ENCODE results near the gene ELF3. TPM values are rescaled to one million over a fixed set of nuclear protein-coding genes. Genes with fewer than 3 reads are reported as not detected.
A peak's percentile ranks its signal among the peaks of the same experiment; 100 is the strongest.

ELF3 gene
- total RNA-seq, 6 donors from 2014 or later = 82.8 to 261 (median 137) TPM

DNA sequence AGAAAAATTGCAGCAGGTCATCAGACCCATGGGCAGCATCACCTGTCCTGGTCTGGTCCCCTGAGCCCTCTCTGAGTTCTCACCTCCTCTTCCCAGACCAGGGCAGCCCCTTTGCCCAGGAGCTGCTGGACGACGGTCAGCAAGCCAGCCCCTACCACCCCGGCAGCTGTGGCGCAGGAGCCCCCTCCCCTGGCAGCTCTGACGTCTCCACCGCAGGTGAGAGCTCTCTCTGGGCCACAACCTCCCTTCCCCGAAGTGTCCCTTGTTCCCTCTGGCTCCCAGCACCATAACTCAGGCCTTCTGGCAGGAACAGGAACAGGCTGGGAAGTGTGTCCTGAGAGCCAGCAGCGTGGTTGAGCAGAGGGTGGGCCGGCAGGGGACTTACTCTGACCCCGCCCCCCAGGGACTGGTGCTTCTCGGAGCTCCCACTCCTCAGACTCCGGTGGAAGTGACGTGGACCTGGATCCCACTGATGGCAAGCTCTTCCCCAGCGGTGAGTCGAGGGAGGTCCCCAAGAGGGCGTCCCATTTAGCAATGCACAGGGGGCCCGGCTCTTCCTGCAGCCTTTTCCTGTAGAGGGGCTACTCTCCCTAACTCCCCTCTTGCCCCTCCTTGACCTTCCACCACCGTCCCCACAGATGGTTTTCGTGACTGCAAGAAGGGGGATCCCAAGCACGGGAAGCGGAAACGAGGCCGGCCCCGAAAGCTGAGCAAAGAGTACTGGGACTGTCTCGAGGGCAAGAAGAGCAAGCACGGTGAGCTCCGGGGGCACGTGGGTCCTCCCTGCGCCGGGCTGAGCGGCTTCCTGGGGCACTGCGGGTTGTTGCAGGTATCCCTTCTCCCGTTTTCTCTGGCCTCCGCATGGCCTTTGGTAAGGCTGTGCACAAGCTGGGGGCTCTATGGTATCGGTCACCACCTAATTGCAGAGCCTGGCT, 2.4 kb downstream of the ELF3 start:
- Histone ChIP-seq H3K9me3 (no peaks in the 10 kb centered on the region), H3K4me1 (peaks cover 0 to 43% (median 18%) of the 10 kb centered on the region in 4 donors), H3K27ac (peak overlapping the region; percentile 79 to 89 (median 86)), H3K27me3 (no peaks in the 10 kb centered on the region), H3K4me3 (peak overlapping the region; percentile 10 to 54 (median 48)), H3K36me3 (peaks cover 6 to 31% (median 15%) of the 10 kb centered on the region in 4 donors)
- TF ChIP-seq POLR2AphosphoS5 (IDR thresholded peaks at IDR 0.05) = peak in 1 of 2 donors; percentile 60
- TF ChIP-seq EP300 (IDR thresholded peaks at IDR 0.05) = no peak
- TF ChIP-seq, protein P1, sequence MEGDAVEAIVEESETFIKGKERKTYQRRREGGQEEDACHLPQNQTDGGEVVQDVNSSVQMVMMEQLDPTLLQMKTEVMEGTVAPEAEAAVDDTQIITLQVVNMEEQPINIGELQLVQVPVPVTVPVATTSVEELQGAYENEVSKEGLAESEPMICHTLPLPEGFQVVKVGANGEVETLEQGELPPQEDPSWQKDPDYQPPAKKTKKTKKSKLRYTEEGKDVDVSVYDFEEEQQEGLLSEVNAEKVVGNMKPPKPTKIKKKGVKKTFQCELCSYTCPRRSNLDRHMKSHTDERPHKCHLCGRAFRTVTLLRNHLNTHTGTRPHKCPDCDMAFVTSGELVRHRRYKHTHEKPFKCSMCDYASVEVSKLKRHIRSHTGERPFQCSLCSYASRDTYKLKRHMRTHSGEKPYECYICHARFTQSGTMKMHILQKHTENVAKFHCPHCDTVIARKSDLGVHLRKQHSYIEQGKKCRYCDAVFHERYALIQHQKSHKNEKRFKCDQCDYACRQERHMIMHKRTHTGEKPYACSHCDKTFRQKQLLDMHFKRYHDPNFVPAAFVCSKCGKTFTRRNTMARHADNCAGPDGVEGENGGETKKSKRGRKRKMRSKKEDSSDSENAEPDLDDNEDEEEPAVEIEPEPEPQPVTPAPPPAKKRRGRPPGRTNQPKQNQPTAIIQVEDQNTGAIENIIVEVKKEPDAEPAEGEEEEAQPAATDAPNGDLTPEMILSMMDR (IDR thresholded peaks at IDR 0.05) = peak in 1 of 6 experiments; percentile 13
- TF ChIP-seq POLR2A (IDR thresholded peaks at IDR 0.05) = no peak
- ATAC-seq (ENCODE audit: low FRiP score in 2 of 2) (no peak), DNase-seq (peak in 1 of 2 donors; percentile 73)
- WGBS, 2 donors = 61 to 75% methylated on average over 27 to 35 of the region's 35 CpGs

DNA sequence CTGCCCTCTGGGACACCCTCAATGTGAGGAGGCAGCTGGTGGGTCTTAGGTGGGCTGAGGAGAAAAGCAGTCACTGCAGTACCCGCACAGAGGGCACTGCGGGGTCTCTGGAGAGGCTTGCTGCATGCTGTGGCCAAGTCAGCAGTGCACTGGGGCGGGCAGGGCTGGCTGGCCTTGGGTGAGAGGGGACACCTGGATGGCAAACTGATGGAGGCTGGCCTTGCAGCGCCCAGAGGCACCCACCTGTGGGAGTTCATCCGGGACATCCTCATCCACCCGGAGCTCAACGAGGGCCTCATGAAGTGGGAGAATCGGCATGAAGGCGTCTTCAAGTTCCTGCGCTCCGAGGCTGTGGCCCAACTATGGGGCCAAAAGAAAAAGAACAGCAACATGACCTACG, 3.2 kb downstream of the ELF3 start:
- peaks cover 6 to 25% (median 15%) of the 10 kb centered on the region in 4 donors for H3K36me3 ChIP-seq
- DNase-seq (peak in 1 of 2 donors; percentile 79), ATAC-seq (ENCODE audit: low FRiP score in 2 of 2) (no peak)
- 76 to 87% methylated on average over 10 to 12 of the region's 12 CpGs for WGBS, 2 donors
- TF ChIP-seq, protein P1 (IDR thresholded peaks at IDR 0.05) = no peak
- no peak for TF ChIP-seq EP300 (IDR thresholded peaks at IDR 0.05)
- TF ChIP-seq POLR2AphosphoS5 (IDR thresholded peaks at IDR 0.05) = no peak
- no peak for TF ChIP-seq POLR2A (IDR thresholded peaks at IDR 0.05)
- H3K4me3 ChIP-seq = peak overlapping the region in 3 of 4 donors; percentile 47 to 54 (median 50)
- peaks cover 0 to 40% (median 21%) of the 10 kb centered on the region in 4 donors for H3K4me1 ChIP-seq
- peak overlapping the region; percentile 79 to 89 (median 86) for H3K27ac ChIP-seq
- H3K9me3 ChIP-seq = no peaks in the 10 kb centered on the region
- no peaks in the 10 kb centered on the region for H3K27me3 ChIP-seq

DNA sequence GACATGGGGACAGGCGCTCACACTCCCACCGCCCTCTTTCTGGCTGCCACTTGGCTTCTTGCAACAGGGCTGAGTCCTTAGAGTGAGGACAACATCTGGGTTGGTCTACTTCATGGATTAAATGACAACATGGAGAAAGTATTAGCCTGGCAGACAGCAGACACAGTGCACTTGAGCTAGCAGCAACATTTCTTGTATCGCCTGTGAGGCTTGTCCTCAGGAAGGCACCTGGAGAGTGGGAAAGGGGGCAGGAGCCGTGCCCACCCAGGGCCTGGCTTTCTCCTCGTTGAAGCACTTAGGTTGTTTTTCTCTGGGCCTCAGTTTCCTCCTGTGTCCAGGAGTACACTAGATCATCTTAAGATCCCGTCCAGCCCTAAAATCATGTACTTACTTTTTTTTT, 3.7 kb downstream of the ELF3 start:
- Histone ChIP-seq H3K27ac (peak overlapping the region; percentile 49 to 89 (median 82)), H3K9me3 (no peaks in the 10 kb centered on the region), H3K27me3 (no peaks in the 10 kb centered on the region), H3K4me3 (peak overlapping the region in 3 of 4 donors; percentile 47 to 54 (median 50)), H3K4me1 (peaks cover 0 to 35% (median 20%) of the 10 kb centered on the region in 4 donors), H3K36me3 (peaks cover 6 to 25% (median 15%) of the 10 kb centered on the region in 4 donors)
- ATAC-seq (ENCODE audit: low FRiP score in 2 of 2) = no peak
- no peak for TF ChIP-seq POLR2A (IDR thresholded peaks at IDR 0.05)
- no peak for TF ChIP-seq EP300 (IDR thresholded peaks at IDR 0.05)
- no peak for TF ChIP-seq POLR2AphosphoS5 (IDR thresholded peaks at IDR 0.05)
- TF ChIP-seq, protein P1 (IDR thresholded peaks at IDR 0.05) = no peak
- no peak for DNase-seq
- WGBS, 2 donors = 70 to 77% methylated on average over 4 to 6 of the region's 6 CpGs

DNA sequence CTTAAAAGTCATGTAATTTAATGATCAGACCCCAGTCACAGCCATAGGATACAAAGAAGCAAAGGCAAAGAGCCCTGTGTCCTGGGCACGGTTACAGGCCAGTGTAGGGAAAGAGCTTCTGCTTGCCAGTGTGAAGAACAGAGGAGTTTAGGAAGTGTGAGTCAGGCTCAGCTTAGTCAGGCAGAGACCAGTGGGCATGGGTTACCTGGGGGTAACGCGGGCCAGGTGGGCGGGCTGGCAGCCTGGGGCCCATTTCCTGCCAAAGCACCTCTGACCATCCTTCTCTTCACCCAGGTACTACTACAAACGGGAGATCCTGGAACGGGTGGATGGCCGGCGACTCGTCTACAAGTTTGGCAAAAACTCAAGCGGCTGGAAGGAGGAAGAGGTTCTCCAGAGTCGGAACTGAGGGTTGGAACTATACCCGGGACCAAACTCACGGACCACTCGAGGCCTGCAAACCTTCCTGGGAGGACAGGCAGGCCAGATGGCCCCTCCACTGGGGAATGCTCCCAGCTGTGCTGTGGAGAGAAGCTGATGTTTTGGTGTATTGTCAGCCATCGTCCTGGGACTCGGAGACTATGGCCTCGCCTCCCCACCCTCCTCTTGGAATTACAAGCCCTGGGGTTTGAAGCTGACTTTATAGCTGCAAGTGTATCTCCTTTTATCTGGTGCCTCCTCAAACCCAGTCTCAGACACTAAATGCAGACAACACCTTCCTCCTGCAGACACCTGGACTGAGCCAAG, 4.7 kb downstream of the ELF3 start:
- no peaks in the 10 kb centered on the region for H3K27me3 ChIP-seq
- ATAC-seq (ENCODE audit: low FRiP score in 2 of 2) (no peak), DNase-seq (peak in 1 of 2 donors; percentile 70)
- peak overlapping the region; percentile 42 to 89 (median 66) for H3K27ac ChIP-seq
- no peaks in the 10 kb centered on the region for H3K9me3 ChIP-seq
- H3K4me1 ChIP-seq = peaks cover 0 to 26% (median 10%) of the 10 kb centered on the region in 4 donors
- TF ChIP-seq, protein P1 (IDR thresholded peaks at IDR 0.05) = no peak
- TF ChIP-seq POLR2AphosphoS5 (IDR thresholded peaks at IDR 0.05) (no peak), EP300 (IDR thresholded peaks at IDR 0.05) (no peak), POLR2A (IDR thresholded peaks at IDR 0.05) (peak in 1 of 4 donors; percentile 8)
- H3K4me3 ChIP-seq = peak overlapping the region in 2 of 4 donors; percentile 6 to 54
- 69 to 80% methylated on average over 16 to 17 of the region's 17 CpGs for WGBS, 2 donors
- peaks cover 6 to 25% (median 15%) of the 10 kb centered on the region in 4 donors for H3K36me3 ChIP-seq
